ENCODE data around the gene MAP2K6. TPM values are rescaled to one million over a fixed set of nuclear protein-coding genes. Genes with fewer than 3 reads are reported as not detected.

Gene MAP2K6
- polyA plus RNA-seq, 1 donor (not counting 4 experiments of a cell fraction or from before 2014, with no cell fraction given): 0.39 TPM

DNA sequence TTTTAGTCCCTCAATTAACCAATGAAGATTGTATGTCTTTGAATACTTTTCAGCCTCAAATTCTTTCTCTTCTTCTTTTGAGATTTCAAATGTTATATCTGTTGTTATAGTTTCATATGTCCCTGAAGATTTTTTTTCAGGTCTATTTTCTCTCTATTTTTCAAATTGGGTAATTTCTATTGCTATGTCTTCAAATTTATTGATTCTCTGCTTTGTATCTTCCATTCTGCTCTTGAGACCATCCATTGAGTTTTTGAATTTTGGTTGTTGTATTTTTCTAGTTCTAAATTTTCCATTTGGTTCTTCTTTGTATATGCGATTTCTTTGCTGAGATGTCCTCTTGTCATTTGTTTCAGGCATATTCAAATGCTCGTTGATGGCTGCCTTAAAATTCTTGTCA is 26.7 kb downstream of the MAP2K6 start:
- no peak overlapping the region for H3K9ac ChIP-seq (ENCODE audit: control insufficient read depth, extremely low read depth, insufficient read depth, low read length)
- no peaks in the 10 kb centered on the region for H3K9me3 ChIP-seq (ENCODE audit: control insufficient read depth, low read depth, low read length)
- H3K36me3 ChIP-seq (ENCODE audit: control insufficient read depth in 2 of 2, extremely low read depth in 1 of 2, insufficient read depth in 2 of 2, low read length in 2 of 2): no peaks in the 10 kb centered on the region
- H3K27ac ChIP-seq (ENCODE audit: control insufficient read depth, insufficient read depth, low read length): no peak overlapping the region
- no peaks in the 10 kb centered on the region for H3K4me1 ChIP-seq (ENCODE audit: control insufficient read depth, extremely low read depth, insufficient read depth, low read length)
- H3K4me2 ChIP-seq (ENCODE audit: control insufficient read depth, extremely low read depth, insufficient read depth, low read depth, low read length): no peak overlapping the region
- H3K27me3 ChIP-seq (ENCODE audit: control insufficient read depth, extremely low read depth, insufficient read depth, low read length): no peaks in the 10 kb centered on the region
- dilution Hi-C loops (cut with MboI; ENCODE audit: extremely low pct_ligation_motif_present, low sequenced_read_pairs): no loop called here
- no peak for FAIRE-seq
- H3K79me2 ChIP-seq (ENCODE audit: control insufficient read depth, insufficient read depth, low read length): no peaks in the 10 kb centered on the region
- no peak overlapping the region for H2AFZ ChIP-seq (ENCODE audit: control insufficient read depth, low read length)
- H3K9me1 ChIP-seq (ENCODE audit: control insufficient read depth, extremely low read depth, insufficient read depth, low read length): no peaks in the 10 kb centered on the region
- no peaks in the 10 kb centered on the region for H4K20me1 ChIP-seq (ENCODE audit: control insufficient read depth, extremely low read depth, insufficient read depth, low read length)
- no peak overlapping the region for H3K4me3 ChIP-seq (ENCODE audit: control insufficient read depth in 2 of 3, extremely low read depth in 1 of 3, insufficient read depth in 2 of 3, low read depth in 1 of 3, low read length in 3 of 3)
- TF ChIP-seq, protein P1, sequence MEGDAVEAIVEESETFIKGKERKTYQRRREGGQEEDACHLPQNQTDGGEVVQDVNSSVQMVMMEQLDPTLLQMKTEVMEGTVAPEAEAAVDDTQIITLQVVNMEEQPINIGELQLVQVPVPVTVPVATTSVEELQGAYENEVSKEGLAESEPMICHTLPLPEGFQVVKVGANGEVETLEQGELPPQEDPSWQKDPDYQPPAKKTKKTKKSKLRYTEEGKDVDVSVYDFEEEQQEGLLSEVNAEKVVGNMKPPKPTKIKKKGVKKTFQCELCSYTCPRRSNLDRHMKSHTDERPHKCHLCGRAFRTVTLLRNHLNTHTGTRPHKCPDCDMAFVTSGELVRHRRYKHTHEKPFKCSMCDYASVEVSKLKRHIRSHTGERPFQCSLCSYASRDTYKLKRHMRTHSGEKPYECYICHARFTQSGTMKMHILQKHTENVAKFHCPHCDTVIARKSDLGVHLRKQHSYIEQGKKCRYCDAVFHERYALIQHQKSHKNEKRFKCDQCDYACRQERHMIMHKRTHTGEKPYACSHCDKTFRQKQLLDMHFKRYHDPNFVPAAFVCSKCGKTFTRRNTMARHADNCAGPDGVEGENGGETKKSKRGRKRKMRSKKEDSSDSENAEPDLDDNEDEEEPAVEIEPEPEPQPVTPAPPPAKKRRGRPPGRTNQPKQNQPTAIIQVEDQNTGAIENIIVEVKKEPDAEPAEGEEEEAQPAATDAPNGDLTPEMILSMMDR (optimal IDR thresholded peaks at IDR 0.05 in 1 of 3, IDR thresholded peaks at IDR 0.05 in 1 of 3, conservative IDR thresholded peaks at IDR 0.05 in 1 of 3; ENCODE audit: extremely low read depth in 1 of 3, insufficient read depth in 2 of 3, low read length in 3 of 3): no peak
- TF ChIP-seq EZH2 (IDR thresholded peaks at IDR 0.05; ENCODE audit: low read length): no peak
- DNase-seq (ENCODE audit: low read depth, low spot score): no peak

DNA sequence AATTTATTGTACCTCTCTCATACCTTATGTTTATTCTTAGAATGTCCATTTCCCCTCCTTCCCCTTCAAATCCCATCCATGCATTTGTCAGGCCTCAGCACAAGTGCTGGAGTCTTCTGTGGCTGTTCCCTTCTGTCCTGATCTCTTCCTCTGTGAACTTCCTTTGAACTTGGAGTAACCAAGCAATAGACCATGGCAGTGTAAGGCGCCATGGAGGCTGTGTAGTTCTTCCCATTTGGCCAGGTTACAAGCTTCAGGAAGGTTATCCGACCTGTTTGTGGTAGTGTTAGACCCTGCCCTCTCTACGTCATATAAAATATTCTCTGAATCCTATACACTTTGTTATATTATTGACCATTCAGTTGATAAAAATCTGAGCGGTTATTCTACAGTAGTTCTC is 28.6 kb downstream of the MAP2K6 start:
- no peak for FAIRE-seq
- no peak for TF ChIP-seq EZH2 (IDR thresholded peaks at IDR 0.05; ENCODE audit: low read length)
- TF ChIP-seq, protein P1 (optimal IDR thresholded peaks at IDR 0.05 in 1 of 3, IDR thresholded peaks at IDR 0.05 in 1 of 3, conservative IDR thresholded peaks at IDR 0.05 in 1 of 3; ENCODE audit: extremely low read depth in 1 of 3, insufficient read depth in 2 of 3, low read length in 3 of 3): no peak
- Histone ChIP-seq H3K4me2 (ENCODE audit: control insufficient read depth, extremely low read depth, insufficient read depth, low read depth, low read length) (no peak overlapping the region), H3K27ac (ENCODE audit: control insufficient read depth, insufficient read depth, low read length) (no peak overlapping the region), H3K9me3 (ENCODE audit: control insufficient read depth, low read depth, low read length) (no peaks in the 10 kb centered on the region), H3K4me3 (ENCODE audit: control insufficient read depth in 2 of 3, extremely low read depth in 1 of 3, insufficient read depth in 2 of 3, low read depth in 1 of 3, low read length in 3 of 3) (no peak overlapping the region), H3K36me3 (ENCODE audit: control insufficient read depth in 2 of 2, extremely low read depth in 1 of 2, insufficient read depth in 2 of 2, low read length in 2 of 2) (no peaks in the 10 kb centered on the region), H3K9me1 (ENCODE audit: control insufficient read depth, extremely low read depth, insufficient read depth, low read length) (no peaks in the 10 kb centered on the region), H4K20me1 (ENCODE audit: control insufficient read depth, extremely low read depth, insufficient read depth, low read length) (no peaks in the 10 kb centered on the region), H3K27me3 (ENCODE audit: control insufficient read depth, extremely low read depth, insufficient read depth, low read length) (no peaks in the 10 kb centered on the region), H3K9ac (ENCODE audit: control insufficient read depth, extremely low read depth, insufficient read depth, low read length) (no peak overlapping the region), H2AFZ (ENCODE audit: control insufficient read depth, low read length) (no peak overlapping the region), H3K4me1 (ENCODE audit: control insufficient read depth, extremely low read depth, insufficient read depth, low read length) (no peaks in the 10 kb centered on the region), H3K79me2 (ENCODE audit: control insufficient read depth, insufficient read depth, low read length) (no peaks in the 10 kb centered on the region)
- DNase-seq (ENCODE audit: low read depth, low spot score): no peak
- dilution Hi-C loops (cut with MboI; ENCODE audit: extremely low pct_ligation_motif_present, low sequenced_read_pairs): no loop called here

Data from keratinocyte (primary cell).